SK-N-SH treated with all-trans-retinoic acid at 6 μM for 48 hours (cell line): ENCODE measurements around the gene PTPRH.

ENCODE experiments used
- ARNTL ChIP-seq: fragments of 450-650 bp; formaldehyde crosslinking; IDR thresholded peaks from 2 replicates; pipeline ENCODE4 v1.5.0; 2020; ENCODE audit warnings: low read depth, mild to moderate bottlenecking, moderate library complexity, borderline replicate concordance
- ISL1 ChIP-seq: fragments of 250-450 bp; sonication (Bioruptor Pico); IDR thresholded peaks from 2 replicates; pipeline ENCODE4 v2.1.2; 2022; ENCODE audit warnings: mild to moderate bottlenecking, moderate library complexity
- TOX ChIP-seq: fragments of 250-450 bp; sonication (Bioruptor Pico); IDR thresholded peaks from 2 replicates; pipeline ENCODE4 v1.8.0; 2021; ENCODE audit warnings: mild to moderate bottlenecking, moderate library complexity, borderline replicate concordance
- ZC3H10 ChIP-seq: fragments of 250-450 bp; sonication (Bioruptor Pico); IDR thresholded peaks from 2 replicates; pipeline ENCODE4 v1.5.1; 2021; ENCODE audit warnings: mild to moderate bottlenecking, moderate library complexity
- ZFP3 ChIP-seq: fragments of 250-450 bp; sonication (Bioruptor Pico); IDR thresholded peaks from 2 replicates; pipeline ENCODE4 v1.5.0; 2020; ENCODE audit warnings: mild to moderate bottlenecking, moderate library complexity
- ZNF565 ChIP-seq: fragments of 450-650 bp; formaldehyde crosslinking; conservative IDR thresholded peaks from 2 replicates; pipeline ENCODE4 v1.5.0; 2020; ENCODE audit warnings: low read depth, mild to moderate bottlenecking, moderate library complexity
- ZNF70 ChIP-seq: fragments of 450-650 bp; formaldehyde crosslinking; IDR thresholded peaks from 2 replicates; pipeline ENCODE4 v1.5.0; 2020; ENCODE audit warnings: mild to moderate bottlenecking, moderate library complexity

DNA sequence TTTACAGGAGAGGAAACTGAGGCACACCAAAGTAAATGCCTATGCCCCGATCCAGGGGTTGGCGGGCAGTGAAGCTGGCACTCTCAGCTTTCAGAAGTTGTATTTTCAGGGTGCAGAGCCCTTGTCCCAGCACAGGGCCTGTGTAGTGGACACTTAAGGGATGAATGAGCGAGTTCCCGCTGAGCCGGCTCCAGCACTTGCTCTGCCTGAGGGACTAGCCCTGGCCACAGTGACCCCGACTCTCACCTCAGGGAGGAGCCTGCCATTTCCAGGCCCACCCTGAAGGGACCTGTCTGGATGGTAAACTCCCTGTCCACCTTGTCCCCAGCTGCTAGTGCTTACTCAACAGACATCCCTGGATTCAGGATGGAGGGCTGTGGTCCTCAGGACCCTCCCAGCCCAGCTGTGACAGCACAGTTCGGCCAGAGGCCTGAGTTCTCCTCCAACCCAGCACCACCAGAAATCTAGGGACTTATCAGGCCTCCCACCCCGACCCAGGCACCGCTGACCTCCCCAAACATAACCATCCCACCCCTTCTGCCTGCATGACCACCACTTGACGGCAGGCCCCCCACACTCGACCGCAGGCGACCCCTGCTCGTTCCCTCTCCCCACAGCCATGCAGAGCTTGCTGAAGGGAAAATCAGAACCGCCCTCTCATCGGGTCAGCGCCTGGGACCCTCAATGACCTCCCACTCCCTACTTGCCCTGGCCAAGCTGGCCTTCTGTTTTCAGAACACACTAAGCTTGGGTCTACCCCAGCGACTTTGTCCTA lies 41.1 kb upstream of the PTPRH start:
- no peak for TF ChIP-seq ZC3H10 (CRISPR knock-in tag)
- TF ChIP-seq ISL1 = no peak
- TF ChIP-seq ZFP3 (CRISPR knock-in tag) = no peak
- TF ChIP-seq TOX (CRISPR knock-in tag) = no peak
- no peak for TF ChIP-seq ARNTL
- TF ChIP-seq ZNF70 (CRISPR knock-in tag) = no peak
- no peak for TF ChIP-seq ZNF565 (CRISPR knock-in tag)
